A204.1 (cell line): ENCODE data around the gene PTGER4.
A peak's percentile ranks its signal among the peaks of the same experiment; 100 is the strongest.

Source experiments
- FAIRE-seq: peaks from 2 replicates; lab custom pipeline; 2012; peaks lifted over from hg19 to GRCh38; lab: Jason Lieb, UNC

Gene PTGER4

GRCh38 chr5:40669606-40670390 lies 9.9 kb upstream of the PTGER4 start:
- FAIRE-seq, result no peak

GRCh38 chr5:40672425-40672824 lies 7.3 kb upstream of the PTGER4 start:
- FAIRE-seq, result no peak

- FAIRE-seq, result no peak
These were observed 5.0 kb upstream of the PTGER4 start for GRCh38 chr5:40674661-40675235.

- no peak for FAIRE-seq
These were observed 4.2 kb upstream of the PTGER4 start for GRCh38 chr5:40675396-40676133.

GRCh38 chr5:40676613-40677343 lies 2.9 kb upstream of the PTGER4 start:
- FAIRE-seq, result no peak

- no peak for FAIRE-seq
These were observed 2.3 kb upstream of the PTGER4 start for GRCh38 chr5:40677456-40677855.

- FAIRE-seq, result no peak
These were observed 1.7 kb upstream of the PTGER4 start for GRCh38 chr5:40678026-40678425.

- no peak for FAIRE-seq
These were observed 1.1 kb upstream of the PTGER4 start for GRCh38 chr5:40678460-40679147.

GRCh38 chr5:40679148-40679912 lies 385 bp upstream of the PTGER4 start:
- FAIRE-seq, result no peak

- FAIRE-seq, result no peak
These were observed 1.1 kb downstream of the PTGER4 start for GRCh38 chr5:40680741-40681362.

- no peak for FAIRE-seq
These were observed 1.8 kb downstream of the PTGER4 start for GRCh38 chr5:40681363-40682153.

GRCh38 chr5:40682154-40683017 lies 2.7 kb downstream of the PTGER4 start:
- no peak for FAIRE-seq

GRCh38 chr5:40683305-40683704 lies 3.6 kb downstream of the PTGER4 start:
- FAIRE-seq, result no peak

GRCh38 chr5:40685193-40685592 lies 5.5 kb downstream of the PTGER4 start:
- no peak for FAIRE-seq

GRCh38 chr5:40685976-40686486 lies 6.3 kb downstream of the PTGER4 start:
- no peak for FAIRE-seq

GRCh38 chr5:40687321-40687720 lies 7.6 kb downstream of the PTGER4 start:
- FAIRE-seq, result no peak

- FAIRE-seq, result peak; percentile 95
These were observed 8.5 kb downstream of the PTGER4 start for GRCh38 chr5:40688127-40688761.

GRCh38 chr5:40688996-40689395 lies 9.3 kb downstream of the PTGER4 start:
- FAIRE-seq, result no peak
